ENCODE results near the gene SLX9.
"Not testable (repeated sequence)": the region's sequence is repeated elsewhere in the genome, so short reads cannot be mapped to it uniquely, and the experiment has no call there.

SLX9 gene

GRCh38 chr21:44916965-44917364, 22.9 kb upstream of the SLX9 start:
- no peak for DNase-seq

GRCh38 chr21:44917446-44918106, 22.3 kb upstream of the SLX9 start:
- no peak for DNase-seq

- DNase-seq: no peak
Observed at GRCh38 chr21:44918107-44918470, 21.7 kb upstream of the SLX9 start.

DNA sequence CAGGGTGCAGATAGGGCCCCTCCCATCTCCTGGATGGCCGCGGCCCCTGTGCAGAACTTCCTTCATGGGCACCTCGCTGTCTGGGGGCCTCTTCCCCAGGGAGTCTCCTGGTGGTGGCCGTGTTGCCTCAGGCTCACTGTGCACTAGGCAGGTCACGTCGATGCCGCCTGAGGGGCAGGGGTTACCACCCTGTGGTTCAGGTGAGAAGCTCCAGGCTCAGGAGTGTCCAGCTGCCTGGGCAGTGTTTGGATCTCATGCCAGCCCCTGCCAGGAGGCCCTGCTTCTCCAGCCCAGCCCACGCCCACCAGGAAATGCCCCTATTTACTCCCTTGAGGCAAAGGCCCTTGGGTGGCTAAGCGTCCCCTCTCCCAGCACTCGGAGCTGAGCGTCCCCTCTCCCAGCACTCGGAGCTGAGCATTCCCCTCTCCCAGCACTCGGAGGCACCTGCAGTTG, 21.2 kb upstream of the SLX9 start:
- no peak for DNase-seq

- no peak for DNase-seq
Observed at GRCh38 chr21:44919111-44919912, 20.5 kb upstream of the SLX9 start.

- peak; percentile 30 for DNase-seq
Observed at GRCh38 chr21:44919913-44920693, 19.7 kb upstream of the SLX9 start.

DNA sequence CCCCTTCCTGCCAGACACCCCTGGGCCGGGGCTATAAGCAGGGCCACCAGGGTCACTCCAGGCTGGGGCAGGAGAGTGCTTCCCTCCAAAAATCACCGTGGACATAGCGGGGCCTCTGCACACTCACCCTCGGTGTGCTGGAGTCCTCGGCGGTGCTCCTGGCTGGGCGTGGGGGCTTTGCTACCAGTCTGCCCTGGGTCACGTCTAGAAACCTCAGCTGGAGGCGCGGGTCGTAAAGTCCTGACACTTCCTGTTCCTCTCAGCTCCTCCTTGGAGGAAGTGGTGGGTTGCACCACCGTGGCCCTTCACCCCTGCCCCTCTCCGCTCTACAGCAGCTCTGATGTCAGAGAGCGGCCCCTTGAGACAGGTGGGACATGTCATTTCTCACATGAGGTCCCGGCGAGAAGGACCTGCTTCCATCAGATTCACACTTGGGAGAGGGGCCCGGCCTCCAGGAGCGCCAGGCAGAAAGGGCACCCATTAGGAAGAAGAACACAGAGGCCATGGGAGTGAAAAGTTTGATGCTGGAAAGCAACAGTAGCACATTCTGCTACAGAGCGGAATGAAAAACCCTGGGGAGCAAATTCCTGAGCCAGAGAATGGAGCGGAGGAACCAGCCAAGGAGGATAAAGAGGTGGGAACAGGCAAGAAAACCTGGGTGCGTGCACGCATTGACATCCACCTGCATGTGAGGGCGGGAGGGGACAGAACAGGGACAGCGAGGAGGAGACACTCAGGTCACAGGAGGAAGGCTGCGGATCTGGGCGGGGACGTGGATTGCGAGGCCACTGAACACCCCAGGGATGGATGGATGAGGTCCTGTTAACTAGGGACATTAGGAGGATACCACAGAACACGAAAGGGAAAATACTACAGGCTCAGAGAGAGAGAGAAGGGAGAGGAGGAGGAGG, 18.9 kb upstream of the SLX9 start, which contains the start of gene ITGB2:
TSS of gene ITGB2 (minus strand) at position 206 of the 911 bp plus-strand sequence. CDS start 10,117 bp downstream, outside the sequence.
- peak; percentile 64 for DNase-seq

- no peak for DNase-seq
Observed at GRCh38 chr21:44921928-44922327, 17.9 kb upstream of the SLX9 start.

GRCh38 chr21:44923480-44924084, 16.2 kb upstream of the SLX9 start:
- peak; percentile 14 for DNase-seq

GRCh38 chr21:44924606-44925377, 15.0 kb upstream of the SLX9 start:
- DNase-seq: peak; percentile 30

- DNase-seq: no peak
Observed at GRCh38 chr21:44925378-44925755, 14.5 kb upstream of the SLX9 start.

- peak; percentile 49 for DNase-seq
Observed at GRCh38 chr21:44926331-44927101, 13.3 kb upstream of the SLX9 start.

DNA sequence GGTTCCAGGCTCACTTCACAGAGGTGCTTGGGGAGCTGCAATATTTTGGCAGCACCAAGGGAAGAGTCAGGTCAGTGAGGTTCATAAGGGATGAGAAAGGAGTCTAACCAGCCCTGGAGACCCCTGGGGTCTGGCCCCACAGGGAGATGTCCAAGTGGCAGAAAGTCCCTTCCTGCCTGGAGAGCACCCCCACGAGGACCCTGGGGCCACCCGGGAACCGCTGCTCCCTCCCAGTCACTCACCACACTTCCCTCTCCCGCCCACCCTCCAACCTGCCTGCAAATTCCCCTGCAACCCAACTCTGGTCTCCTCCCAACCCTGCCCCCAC, 12.6 kb upstream of the SLX9 start:
- DNase-seq: no peak

DNA sequence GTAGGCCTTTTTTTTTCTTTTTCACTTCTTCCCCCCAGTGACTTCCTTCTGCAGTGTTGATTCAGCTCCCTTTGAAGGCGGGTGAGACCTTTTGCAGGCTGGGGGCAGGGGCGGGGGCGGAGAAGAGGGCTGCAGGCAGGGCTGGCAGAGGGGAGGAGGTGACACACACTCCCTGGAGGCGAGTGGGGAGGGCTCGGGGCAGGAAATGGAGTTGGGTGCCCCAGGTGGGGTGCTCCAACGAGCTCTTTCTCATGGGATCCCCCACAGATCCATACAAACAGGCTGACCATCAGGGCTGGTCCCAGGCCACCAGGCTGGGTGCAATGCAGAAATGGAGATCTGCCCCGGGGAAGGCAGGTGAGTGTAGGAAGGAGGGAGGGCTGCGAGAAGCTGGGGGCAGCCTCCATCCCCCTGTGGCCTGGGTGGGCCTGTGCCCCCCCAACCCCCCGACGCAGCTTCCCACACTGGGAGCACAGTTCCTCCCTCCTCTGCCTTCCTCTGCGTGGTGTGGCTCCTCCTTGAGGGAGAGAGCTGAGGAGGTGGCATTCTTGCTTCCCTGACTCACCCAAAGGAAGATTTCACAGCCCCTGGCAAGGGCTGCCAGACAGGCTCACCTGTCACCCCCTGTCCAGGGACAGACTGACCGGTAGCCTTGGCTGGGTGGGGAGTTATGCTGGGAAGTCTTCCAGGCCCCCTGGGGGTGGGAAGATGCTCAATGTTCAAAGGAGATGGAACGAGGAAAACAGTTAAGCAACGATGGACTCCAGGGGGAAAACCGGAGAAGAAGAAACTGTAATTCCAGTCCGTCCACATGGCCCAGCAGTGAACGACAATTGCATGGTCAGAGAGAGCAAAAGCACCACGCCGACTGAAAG, 12.0 kb upstream of the SLX9 start:
- DNase-seq: peak; percentile 85

DNA sequence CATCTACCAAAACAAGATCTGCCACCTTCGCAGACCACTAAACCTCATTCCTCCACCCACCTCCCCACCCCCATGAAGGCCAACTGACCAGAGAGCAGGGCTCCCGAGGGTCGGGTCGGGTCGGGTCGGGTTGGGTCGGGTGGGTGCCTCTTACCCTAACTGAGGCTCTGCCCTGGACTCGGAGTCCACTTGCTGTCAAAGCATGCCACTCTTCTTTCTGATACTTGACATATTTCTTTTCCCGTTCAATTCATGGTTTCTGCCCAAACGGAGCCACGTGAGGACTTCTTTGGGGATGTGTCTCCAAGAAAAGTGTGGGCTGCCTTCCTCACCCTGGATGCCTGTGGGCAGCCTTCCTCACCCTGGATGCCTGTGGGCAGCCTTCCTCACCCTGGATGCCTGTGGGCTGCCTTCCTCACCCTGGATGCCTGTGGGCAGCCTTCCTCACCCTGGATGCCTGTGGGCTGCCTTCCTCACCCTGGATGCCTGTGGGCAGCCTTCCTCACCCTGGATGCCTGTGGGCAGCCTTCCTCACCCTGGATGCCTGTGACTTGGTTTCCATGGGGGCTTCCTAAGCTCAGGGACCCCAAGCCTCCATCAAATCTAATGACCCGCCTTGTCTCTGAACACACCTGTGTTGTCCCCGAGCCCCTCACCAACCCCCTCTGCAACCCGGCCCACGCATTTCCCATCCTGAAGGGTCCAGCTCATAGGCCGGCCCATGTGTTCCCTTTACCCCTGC, 11.2 kb upstream of the SLX9 start:
- not testable (repeated sequence) for DNase-seq

GRCh38 chr21:44929242-44929798, 10.5 kb upstream of the SLX9 start:
- DNase-seq: no peak

- no peak for DNase-seq
Observed at GRCh38 chr21:44929799-44930542, 9.9 kb upstream of the SLX9 start.

- DNase-seq: no peak
Observed at GRCh38 chr21:44930543-44930981, 9.3 kb upstream of the SLX9 start.

Measured in GDM1 (cell line).